ENCODE results near the gene TRDMT1.

The TRDMT1 gene

GRCh38 chr10:17229967-17230682 lies 28.7 kb upstream of the TRDMT1 start:
- peak; percentile 95 for DNase-seq

GRCh38 chr10:17229717-17229966 lies 28.2 kb upstream of the TRDMT1 start:
- DNase-seq, result no peak

GRCh38 chr10:17229016-17229716 lies 27.7 kb upstream of the TRDMT1 start:
- DNase-seq, result peak; percentile 48

GRCh38 chr10:17228091-17229015 lies 26.9 kb upstream of the TRDMT1 start, which contains the start of gene VIM:
Gene VIM, plus strand, starts transcription at chr10:17228241. Its CDS starts 1,182 bp downstream, at chr10:17229423.
- peak; percentile 71 for DNase-seq

DNA sequence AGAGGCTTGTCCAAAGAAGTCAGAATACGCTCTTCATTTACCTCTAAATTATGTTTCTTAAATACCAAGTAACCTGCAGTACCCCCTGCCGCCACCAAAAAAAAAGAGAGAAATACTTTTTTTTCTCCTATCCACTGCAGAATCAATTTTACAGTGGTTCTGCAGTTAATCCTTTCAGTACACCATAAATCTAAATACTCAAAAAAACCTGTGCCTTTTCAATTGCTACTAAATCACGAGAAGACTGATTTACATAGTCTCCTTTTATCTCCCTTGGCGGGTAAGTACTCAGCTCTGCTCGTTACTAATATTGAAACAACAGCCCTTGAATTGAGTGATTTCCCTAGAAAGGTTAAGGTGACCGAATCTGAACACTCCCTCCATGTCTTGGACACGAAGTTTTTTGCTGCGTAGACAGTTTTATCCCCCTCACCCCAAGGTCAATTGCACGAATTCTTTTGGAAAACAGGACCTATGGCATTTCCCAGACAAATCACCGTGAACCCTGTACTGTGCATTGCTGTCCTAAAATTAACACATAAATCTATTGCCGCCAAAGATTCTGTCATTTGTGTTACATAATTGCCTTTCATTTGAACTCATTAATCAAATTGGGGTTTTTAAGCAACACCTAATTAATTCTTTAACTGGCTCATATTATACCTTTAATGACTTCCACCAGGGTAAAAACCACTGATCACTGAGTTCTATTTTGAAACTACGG lies 26.1 kb upstream of the TRDMT1 start:
- DNase-seq, result peak; percentile 9

DNA sequence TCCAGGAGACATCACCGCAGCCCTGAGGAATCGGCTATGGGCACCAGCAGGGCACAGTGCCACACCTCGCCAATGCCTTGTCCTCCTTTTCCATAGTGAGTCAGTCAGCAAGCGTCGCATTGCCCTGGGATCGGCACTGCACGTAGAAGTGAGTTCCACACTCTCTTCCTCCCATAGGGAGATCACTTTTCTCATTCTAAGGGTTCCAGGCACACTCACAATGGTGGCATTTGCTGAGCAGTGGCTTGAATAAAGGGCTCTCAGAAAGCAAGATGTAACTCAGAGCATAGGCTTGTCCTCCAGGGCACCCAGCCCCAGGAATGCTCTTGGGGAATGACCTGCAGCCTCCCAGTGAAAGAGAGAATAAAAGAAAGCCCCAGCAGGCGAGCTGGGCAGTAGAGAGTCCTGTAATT lies 25.4 kb upstream of the TRDMT1 start:
- no peak for DNase-seq

DNA sequence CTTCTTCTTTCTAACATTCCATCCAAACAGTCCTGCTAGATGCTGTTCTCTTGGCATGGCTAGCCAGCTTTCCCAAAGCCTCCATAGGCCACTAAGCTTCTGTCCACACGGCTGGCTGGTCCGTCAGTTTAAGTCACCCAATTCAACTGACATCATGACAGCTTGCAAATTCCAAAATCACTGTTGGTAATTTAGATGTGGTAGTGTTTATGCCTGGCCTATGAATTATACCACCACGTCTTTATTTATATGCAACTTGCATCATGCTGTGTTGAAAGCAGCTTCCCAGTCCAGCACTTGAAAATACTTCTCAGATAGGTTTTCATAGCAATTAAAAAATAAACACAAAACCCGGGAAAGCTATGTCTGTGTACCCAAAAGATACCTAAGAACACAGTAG lies 24.3 kb upstream of the TRDMT1 start:
- DNase-seq, result no peak

GRCh38 chr10:17222329-17222728 lies 20.9 kb upstream of the TRDMT1 start:
- DNase-seq, result no peak

GRCh38 chr10:17220652-17221100 lies 19.2 kb upstream of the TRDMT1 start:
- no peak for DNase-seq

- no peak for DNase-seq
Observed at GRCh38 chr10:17219024-17219423, 17.6 kb upstream of the TRDMT1 start.

- no peak for DNase-seq
Observed at GRCh38 chr10:17217631-17218232, 16.3 kb upstream of the TRDMT1 start.

GRCh38 chr10:17216901-17217395 lies 15.5 kb upstream of the TRDMT1 start:
- DNase-seq, result no peak

- DNase-seq, result no peak
Observed at GRCh38 chr10:17216217-17216900, 14.9 kb upstream of the TRDMT1 start.

- no peak for DNase-seq
Observed at GRCh38 chr10:17215782-17216122, 14.3 kb upstream of the TRDMT1 start.

GRCh38 chr10:17214971-17215781 lies 13.7 kb upstream of the TRDMT1 start:
- DNase-seq, result no peak

- DNase-seq, result no peak
Observed at GRCh38 chr10:17214526-17214925, 13.1 kb upstream of the TRDMT1 start.

GRCh38 chr10:17213646-17214349 lies 12.3 kb upstream of the TRDMT1 start:
- no peak for DNase-seq

DNA sequence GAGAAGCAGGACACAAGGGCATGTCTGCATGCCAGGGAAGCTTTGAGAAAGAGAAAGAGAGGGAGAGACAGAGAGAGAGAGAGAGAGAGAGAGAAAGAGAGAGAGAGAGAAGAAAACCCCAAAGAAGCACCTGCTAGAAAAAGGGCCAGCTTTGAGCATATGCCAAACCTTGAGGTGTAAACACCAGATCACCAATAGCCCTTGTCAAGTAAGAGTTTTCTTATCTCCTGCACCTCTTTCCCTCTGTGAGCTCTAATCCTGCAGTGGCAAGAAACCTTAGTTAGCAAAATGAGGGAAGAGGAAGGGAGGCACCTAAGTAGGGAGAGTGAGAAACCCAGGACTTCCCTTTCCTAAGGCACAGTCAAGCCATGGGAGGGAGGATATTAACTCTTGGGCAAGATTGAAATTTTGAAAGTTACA lies 11.3 kb upstream of the TRDMT1 start:
- no peak for DNase-seq

DNA sequence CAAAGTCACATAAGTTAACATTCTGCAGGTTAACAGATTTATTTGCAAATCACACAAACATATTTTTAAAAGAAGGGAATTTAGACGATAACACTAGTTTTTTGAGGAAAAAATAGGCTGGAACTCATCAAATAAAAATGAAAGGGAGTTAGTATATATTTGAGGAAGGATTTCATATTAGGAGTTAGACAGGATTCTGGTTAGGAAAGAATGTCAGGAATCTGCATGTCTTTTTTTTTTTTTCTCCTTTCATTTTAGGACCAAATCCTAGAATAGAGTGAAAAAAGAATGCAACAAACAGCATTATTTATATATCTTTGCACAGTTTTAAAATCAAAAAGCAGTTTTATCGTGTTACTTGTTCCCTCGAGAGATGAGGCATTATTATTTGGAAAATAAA lies 8.9 kb upstream of the TRDMT1 start:
- no peak for DNase-seq

DNA sequence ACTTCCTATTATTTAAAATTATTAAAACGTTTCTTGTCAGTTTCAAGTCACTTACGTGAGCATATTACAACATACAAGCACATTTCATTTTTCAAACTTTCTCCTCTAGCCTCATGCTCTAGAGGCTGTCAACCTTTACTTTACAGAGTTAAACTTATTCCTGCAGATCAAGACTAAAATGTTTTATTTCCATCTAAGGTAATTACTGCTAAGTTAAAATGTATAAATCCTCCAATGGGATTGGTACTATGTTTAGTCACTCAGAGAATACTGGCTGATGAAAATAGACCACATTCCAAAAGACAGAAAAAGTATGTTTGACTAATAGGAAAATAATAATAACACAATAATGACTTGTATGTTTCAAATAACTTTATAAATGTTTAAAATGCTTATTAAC lies 8.4 kb upstream of the TRDMT1 start:
- DNase-seq, result no peak
